H1 (cell line): ENCODE data around the gene FBLN2.

Source experiments
- EGR1 ChIP-seq: IDR thresholded peaks from 2 replicates; pipeline ENCODE4 v1.6.1; 2011; ENCODE audit warnings: low read depth, low read length, borderline replicate concordance
- MAFK ChIP-seq: IDR thresholded peaks from 2 replicates; pipeline ENCODE4 v1.6.1; 2012; ENCODE audit warnings: low read depth, mild to moderate bottlenecking, improper control_type of control experiment, low read length

GRCh38 chr3:13642597-13642996 lies 93.7 kb downstream of the FBLN2 start:
- no peak for TF ChIP-seq EGR1
- no peak for TF ChIP-seq MAFK
